ENCODE results near the gene TBC1D23. TPM values are rescaled to one million over a fixed set of nuclear protein-coding genes. Genes with fewer than 3 reads are reported as not detected.
"Not testable (repeated sequence)": the region's sequence is repeated elsewhere in the genome, so short reads cannot be mapped to it uniquely, and the experiment has no call there.

TBC1D23 gene
- total RNA-seq, 1 donor from 2014 or later, result 57.4 TPM

DNA sequence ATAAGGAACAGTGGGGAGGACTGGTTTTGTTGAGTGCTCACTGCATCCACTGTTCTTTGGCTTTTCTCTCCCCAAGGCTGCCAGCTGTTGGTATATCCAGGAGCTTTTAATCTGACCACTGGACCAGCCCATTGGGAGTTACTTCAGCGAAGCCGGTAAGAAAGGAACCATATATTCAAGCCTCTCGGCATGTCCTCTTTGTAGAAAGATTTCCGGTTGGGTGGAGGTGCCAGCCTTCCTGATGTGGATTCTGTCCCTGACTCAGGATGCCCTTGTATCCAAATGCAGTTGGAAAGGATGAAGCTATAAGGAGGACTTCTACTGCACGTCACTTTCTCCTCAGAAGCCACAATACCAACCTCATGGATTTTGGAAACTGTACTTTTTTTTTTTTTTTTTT is 87.9 kb downstream of the TBC1D23 start:
- no peak for DNase-seq (ENCODE audit: low read depth)

- not testable (repeated sequence) for DNase-seq (ENCODE audit: low read depth)
These were observed 91.0 kb downstream of the TBC1D23 start for GRCh38 chr3:100351770-100352169.

DNA sequence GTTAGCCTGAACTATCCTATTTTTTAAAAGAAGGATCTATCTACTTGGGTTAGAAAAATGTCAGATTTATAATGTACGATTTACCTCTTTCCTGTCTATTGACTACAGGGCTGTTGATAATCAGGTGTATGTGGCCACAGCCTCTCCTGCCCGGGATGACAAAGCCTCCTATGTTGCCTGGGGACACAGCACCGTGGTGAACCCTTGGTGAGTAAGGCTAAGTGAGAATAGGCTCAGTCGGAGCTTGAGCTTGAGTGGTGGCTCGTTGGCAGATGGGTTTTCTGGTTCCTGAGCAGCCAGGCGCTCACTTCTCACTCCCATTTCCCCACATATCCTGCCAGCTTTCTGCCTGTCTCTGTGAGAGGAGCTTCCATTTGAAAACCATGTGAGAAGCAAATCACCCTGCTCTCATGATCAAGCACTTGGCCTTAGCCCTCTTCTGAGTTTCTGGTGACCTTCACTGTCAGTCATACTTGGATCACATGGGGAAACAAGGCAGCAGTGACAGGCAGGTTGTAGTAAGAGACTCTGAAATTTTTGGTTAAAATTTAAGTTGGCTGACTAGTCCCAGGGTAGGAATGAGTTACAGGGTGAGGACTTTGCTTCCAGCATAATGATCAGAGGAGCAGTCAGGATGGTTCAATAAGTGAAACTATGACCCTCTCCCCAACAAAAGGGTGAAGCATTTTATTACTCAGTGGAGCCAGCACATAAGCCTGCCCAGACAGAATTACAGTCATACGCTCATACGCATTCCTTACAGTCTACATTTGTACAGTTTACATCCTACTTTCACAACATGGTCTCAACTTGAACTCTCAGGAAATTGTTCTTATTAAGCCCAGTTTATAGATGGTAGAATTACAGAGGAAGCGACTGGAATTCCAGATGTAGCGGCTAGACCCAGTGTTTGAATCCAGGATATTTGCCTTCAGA is 91.8 kb downstream of the TBC1D23 start:
- no peak for DNase-seq (ENCODE audit: low read depth)

- peak; percentile 9 for DNase-seq (ENCODE audit: low read depth)
These were observed 94.1 kb downstream of the TBC1D23 start for GRCh38 chr3:100354850-100355249.

DNA sequence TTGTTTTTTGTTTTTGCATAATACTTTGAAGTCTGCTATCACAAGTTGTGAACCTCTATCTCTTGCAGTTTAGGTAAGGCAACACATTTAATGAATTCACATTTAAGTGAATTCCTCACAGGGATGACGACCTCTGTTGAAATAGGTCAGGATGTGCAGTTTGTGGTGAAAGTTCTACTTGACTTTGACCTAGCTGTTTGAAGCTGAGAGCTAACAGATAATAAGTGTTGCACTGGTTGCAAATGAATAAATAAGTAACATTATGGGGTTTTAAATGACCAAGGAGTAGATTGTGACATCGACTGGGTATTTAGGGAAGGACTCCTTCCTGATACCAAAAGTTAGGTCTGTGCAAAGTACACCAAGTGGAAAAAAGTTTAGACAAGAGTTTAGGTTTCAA is 97.6 kb downstream of the TBC1D23 start:
- DNase-seq (ENCODE audit: low read depth), result no peak

GRCh38 chr3:100359035-100359434 is 98.2 kb downstream of the TBC1D23 start:
- DNase-seq (ENCODE audit: low read depth), result no peak

DNA sequence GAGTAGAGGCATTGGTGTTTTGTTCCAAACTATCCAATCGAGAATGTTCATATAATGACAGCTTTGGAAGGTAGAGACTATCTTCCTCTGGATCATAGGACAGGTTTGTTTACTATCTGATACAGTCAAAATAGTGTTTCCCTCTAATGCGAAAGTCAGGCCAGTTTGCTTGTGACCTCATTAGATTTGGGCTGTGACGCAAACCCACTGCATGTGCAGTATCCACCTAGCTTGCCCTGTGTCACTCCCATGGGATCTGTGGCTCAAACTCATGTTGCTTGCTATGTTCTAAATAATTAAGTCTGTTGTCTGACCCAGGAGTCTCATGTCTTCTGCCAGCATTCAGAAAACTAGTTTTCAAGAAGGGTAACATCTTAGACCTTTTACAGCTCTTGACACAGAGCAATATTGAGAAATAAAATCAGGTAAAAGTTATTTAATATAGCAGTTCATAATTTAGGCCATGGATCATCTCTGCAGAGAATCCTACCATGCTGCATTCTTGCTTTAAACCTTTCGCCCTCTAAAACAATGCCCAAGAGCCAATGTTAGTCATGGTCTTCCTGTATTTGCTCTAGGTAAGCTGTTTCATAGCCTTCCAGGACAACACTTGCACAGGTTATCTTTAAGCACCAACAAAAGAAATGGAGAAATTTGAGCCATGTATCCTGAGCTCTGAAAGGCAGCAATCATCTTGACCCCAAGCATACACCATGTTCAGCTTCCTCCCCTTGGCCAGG is 100.1 kb downstream of the TBC1D23 start:
- no peak for DNase-seq (ENCODE audit: low read depth)

DNA sequence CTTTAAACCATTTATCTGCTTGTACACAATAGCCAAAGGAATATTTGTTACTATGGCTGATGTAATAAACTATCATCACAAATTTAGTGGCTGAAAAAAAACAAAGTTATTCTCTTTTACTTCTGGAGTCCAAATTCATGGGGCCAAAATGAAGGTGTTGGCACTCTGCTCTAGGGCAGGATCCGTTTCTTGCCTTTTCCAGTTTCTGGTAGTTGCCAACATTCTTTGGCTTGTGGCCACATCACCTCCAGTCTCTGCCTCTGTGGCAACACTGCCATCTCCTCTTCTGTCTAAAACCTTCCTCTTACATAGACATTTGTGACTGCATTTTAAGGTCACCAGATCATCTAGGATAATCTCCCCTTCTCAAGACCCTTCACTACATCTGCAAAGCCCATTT is 101.1 kb downstream of the TBC1D23 start:
- DNase-seq (ENCODE audit: low read depth), result no peak

DNA sequence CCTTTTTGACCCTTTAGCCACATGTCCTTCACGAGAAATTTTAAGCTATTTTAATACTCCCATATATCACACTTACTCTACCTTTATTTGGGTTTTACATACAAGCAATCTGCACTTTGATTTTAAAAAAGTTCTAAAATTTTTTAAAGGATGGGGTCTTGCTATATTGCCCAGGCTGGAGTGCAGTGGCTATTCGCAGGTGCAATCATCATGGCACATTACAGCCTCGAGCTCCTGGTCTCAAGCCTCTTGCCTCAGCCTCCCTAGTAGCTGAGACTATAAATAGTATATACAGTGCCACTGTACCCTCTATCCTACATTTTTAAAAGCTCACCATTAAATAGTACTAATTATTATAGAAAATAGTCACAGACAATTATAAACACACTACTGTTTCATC is 103.6 kb downstream of the TBC1D23 start:
- DNase-seq (ENCODE audit: low read depth), result no peak

DNA sequence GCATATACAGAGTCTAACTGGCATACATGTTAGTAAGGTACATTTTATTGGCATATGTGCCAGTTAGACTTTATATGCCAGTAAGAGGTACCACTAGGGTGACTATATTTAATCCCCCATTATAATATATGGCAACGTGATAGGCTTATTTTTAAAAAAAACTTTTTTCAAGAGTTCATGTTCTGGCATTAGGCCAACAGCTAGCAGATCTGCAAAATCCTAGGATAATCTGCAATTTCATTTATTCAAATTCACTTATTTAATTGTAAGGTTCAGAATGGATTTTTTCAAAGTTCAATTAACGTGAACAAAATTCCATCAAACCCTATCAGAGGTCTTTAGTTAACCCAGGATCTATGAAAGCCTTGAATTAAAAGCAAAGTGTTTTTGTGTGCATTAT is 105.6 kb downstream of the TBC1D23 start:
- DNase-seq (ENCODE audit: low read depth), result no peak

DNA sequence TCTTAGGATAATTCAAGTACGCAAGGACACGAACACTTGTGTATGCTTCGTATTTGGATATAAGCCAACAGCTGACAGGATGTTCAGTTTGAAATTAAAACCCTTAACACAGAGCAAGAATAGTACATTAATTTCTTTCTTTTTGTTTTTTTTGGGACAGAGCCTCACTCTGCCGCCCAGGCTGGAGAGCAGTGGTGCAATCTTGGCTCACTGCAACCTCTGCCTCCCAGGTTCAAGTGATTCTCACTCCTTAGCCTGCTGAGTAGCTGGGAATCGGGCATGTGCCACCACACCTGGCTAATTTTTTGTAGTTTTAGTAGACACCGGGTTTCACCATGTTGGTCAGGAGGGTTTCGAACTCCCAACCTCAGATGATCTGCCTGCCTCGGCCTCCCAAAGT is 107.6 kb downstream of the TBC1D23 start:
- DNase-seq (ENCODE audit: low read depth), result no peak

DNA sequence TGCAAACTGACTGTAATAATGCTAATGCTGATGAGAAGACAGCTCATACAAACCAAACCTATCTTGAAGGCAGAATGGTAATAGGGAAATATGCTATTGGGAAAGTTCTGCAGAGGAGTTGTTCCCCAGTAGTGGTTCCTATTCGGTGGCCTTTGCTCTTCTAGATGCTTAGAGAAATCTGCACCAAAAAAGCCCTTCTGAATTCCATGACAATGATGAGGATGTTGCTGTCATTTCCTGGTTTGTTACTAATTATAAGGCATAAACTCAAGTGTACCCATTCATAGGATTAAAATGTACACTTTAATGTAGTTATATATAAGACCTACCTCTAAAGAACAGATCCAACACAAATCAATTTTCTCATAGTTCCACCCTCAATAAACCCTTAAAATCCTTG is 110.0 kb downstream of the TBC1D23 start:
- DNase-seq (ENCODE audit: low read depth), result no peak

- DNase-seq (ENCODE audit: low read depth), result no peak
These were observed 113.7 kb downstream of the TBC1D23 start for GRCh38 chr3:100374521-100374920.

Other genes with a start within 250 kb of the TBC1D23 start
- gene FILIP1L, start 146.5 kb upstream of the TBC1D23 start, total RNA-seq, result 10.8 and 14.4 TPM in 2 replicates
- gene NIT2, start 73.8 kb downstream of the TBC1D23 start, total RNA-seq, result 23.6 and 28.9 TPM in 2 replicates
- gene TOMM70, start 140.1 kb downstream of the TBC1D23 start, total RNA-seq, result 102 and 107 TPM in 2 replicates
- gene LNP1, start 140.5 kb downstream of the TBC1D23 start, total RNA-seq, result 8.3 and 8.7 TPM in 2 replicates
- 16.9 and 17.6 TPM in 2 replicates for gene TMEM45A, start 231.6 kb downstream of the TBC1D23 start, total RNA-seq